Measurements from ENCODE around the gene RNASE4.

Gene RNASE4

DNA sequence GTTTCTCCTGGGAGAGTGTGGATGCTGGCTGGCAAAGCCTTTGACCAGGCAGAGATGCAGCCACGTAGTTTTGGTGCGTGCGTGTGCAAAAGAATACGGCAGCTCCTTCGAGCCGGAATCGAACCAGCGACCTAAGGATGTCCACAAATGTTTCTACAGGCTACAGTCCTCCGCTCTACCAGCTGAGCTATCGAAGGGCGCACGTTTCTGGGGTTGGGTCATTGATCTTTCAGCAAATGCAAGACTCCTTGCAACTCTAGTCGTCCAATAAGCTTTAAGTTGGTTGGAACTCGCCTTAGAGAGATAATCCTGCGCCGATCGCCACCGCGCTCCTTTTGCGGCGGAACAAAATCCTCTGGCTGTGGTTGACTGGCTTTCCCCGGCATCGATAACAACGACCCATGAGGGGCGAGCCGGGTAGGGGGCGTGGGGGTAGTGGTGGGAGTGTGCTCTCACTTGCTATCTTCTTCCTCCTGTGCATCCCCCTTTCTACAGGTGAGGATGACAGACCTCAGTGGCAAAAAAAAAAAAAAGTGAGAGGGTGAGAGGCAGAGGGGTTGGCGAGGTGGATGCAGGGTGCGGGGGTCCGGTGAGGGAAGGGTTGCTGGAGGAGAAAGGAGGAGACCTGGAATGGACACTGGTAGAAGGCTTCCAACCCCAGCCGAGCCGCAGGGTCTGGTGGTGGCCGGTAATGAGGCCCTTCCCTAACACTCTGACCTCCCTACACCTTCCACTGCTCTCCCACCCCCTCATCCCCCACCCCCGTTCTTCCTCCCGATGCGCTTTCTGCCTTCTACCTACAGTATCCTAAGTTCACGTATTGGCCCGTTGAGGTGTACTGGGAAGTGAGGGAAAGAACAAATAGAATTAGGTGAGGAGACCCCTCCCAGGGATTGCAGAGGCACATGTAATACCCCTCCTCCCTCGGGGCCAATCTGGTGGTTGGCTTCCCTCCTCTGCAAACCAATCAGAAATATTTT, 31.1 kb upstream of the RNASE4 start:
- peak overlapping the region; percentile 34 for H3K4me3 ChIP-seq (ENCODE audit: low read depth, low read length)
- DNase-seq (ENCODE audit: low read depth, low spot score), result no peak
- CTCF ChIA-PET, result no interaction called here
- POLR2A ChIA-PET, result interaction anchor here (0.6 kb wide), 1 partner anchor 834 kb away, joined by 5 read pairs; no protein-coding TSS in a partner anchor
- TF ChIP-seq, protein P1, sequence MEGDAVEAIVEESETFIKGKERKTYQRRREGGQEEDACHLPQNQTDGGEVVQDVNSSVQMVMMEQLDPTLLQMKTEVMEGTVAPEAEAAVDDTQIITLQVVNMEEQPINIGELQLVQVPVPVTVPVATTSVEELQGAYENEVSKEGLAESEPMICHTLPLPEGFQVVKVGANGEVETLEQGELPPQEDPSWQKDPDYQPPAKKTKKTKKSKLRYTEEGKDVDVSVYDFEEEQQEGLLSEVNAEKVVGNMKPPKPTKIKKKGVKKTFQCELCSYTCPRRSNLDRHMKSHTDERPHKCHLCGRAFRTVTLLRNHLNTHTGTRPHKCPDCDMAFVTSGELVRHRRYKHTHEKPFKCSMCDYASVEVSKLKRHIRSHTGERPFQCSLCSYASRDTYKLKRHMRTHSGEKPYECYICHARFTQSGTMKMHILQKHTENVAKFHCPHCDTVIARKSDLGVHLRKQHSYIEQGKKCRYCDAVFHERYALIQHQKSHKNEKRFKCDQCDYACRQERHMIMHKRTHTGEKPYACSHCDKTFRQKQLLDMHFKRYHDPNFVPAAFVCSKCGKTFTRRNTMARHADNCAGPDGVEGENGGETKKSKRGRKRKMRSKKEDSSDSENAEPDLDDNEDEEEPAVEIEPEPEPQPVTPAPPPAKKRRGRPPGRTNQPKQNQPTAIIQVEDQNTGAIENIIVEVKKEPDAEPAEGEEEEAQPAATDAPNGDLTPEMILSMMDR (IDR thresholded peaks at IDR 0.05; ENCODE audit: insufficient read depth, low read length, missing control alignments), result no peak

DNA sequence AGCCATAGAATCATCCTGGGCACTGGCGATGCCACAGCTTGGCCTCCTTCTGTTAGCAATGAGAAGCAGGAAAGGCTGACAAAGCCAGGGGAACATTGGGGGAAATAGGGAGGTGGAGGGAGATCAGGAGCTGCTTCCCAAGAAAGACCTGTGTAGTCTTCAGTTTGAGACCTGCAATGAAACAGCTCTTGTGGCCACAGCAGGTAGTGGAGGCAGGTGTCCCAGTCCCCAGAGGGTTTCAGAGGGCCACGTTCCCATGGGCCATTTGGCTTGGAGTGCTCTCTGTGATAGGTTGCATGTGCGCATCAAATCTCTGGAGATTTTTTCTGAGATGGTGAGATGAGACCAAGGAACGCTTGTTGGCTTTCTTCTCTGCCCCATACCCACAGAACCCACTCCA, 28.5 kb upstream of the RNASE4 start:
- no peak overlapping the region for H3K4me3 ChIP-seq (ENCODE audit: low read depth, low read length)
- DNase-seq (ENCODE audit: low read depth, low spot score), result no peak
- TF ChIP-seq, protein P1 (IDR thresholded peaks at IDR 0.05; ENCODE audit: insufficient read depth, low read length, missing control alignments), result no peak
- CTCF ChIA-PET, result interaction anchor here (1.2 kb wide), 1 partner anchor 35 kb away, joined by 3 read pairs; no protein-coding TSS in a partner anchor
- POLR2A ChIA-PET, result no interaction called here

DNA sequence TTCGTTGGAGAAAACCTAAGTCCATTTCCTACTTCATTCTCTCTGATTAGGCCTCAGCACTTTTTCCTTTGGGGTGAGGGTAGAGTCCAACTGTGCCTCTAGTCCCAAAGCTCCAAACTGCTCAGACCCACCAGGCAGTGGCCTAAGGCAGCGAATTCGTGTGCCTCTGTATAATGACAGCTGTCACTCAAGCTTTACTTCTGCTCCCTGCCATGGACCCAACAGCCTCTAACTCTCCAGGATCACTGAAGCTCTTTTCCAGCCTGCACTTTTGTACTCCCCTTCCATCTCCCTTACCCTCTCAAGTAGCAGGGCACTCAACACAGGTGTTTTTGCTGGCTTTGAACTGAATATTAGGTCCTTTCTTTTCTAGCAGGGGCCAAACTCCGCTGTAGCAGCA, 28.1 kb upstream of the RNASE4 start:
- DNase-seq (ENCODE audit: low read depth, low spot score), result no peak
- ChIA-PET POLR2A (no interaction called here), CTCF (interaction anchor here (1.2 kb wide), 1 partner anchor 34 kb away, joined by 3 read pairs; no protein-coding TSS in a partner anchor)
- TF ChIP-seq, protein P1 (IDR thresholded peaks at IDR 0.05; ENCODE audit: insufficient read depth, low read length, missing control alignments), result no peak
- H3K4me3 ChIP-seq (ENCODE audit: low read depth, low read length), result no peak overlapping the region

DNA sequence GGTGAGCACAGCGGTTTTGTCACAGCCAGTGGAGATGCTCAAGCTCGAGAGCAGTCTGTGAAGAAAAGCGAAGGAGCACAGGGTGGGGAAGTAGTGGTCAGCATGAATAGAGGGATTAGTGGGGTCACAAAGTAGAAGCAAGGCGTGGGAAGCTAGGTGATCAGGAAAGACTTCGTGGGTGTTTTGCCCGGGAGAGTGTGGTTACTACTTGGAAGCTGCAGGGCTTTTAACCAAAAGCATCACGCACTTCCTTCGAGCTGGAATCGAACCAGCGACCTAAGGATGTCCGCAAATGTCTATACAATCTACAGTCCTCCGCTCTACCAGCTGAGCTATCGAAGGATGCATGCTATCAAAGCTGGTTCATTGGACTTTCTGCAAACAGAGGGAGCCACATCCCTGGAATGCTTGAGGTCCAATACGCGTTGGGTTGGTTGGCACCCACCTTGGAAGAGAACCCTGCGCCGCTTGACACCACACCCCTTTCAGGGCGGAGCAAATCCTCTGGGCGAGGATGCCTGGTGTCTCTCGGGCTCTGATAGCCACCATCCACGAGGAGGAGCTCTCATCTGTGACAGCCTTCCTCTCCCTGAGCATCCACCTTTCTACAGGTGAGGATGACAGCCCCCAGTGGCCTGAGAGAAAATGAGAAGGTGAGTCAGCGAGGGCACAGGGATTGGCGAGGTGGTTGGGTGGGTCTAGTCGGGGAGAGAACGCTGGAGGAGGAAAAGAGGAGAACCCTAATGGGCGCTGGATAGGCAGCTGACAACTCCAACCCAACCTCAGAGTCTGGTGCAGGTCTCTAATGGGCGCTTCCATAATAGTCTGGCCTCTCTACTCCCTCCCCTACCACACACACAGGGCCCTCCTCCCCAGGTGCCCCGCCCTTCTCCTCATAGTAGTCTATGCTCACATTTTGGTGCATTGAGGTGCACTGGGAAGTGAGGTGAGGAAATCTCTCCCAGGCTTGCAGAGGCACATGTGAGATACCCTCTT, 26.8 kb upstream of the RNASE4 start:
- no peak overlapping the region for H3K4me3 ChIP-seq (ENCODE audit: low read depth, low read length)
- no peak for DNase-seq (ENCODE audit: low read depth, low spot score)
- TF ChIP-seq, protein P1 (IDR thresholded peaks at IDR 0.05; ENCODE audit: insufficient read depth, low read length, missing control alignments), result no peak
- ChIA-PET POLR2A (no interaction called here), CTCF (interaction anchor here (1.2 kb wide), 1 partner anchor 18 kb away, joined by 3 read pairs; no protein-coding TSS in a partner anchor)

DNA sequence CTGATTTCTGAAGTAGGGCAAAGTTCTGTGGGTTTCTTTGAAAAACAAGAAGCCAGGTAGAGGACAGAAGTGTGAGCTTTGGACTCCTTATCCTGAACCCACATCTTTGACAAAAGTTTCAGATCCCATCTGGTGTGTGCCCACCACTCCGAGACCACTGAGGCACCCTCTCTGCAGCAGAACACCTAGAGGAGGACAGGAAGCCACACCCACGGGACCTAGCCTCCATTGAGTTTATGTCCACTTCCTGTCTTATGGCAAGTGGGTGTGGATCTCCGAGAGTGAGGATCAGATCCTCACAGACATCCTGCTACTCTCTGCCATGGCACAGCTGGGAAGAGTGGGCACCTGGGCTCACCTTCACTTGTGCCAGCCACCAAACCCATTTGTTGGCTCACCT, 26.1 kb upstream of the RNASE4 start:
- POLR2A ChIA-PET, result no interaction called here
- H3K4me3 ChIP-seq (ENCODE audit: low read depth, low read length), result no peak overlapping the region
- TF ChIP-seq, protein P1 (IDR thresholded peaks at IDR 0.05; ENCODE audit: insufficient read depth, low read length, missing control alignments), result no peak
- CTCF ChIA-PET, result interaction anchor here (1.2 kb wide), 2 partner anchors 19 to 38 kb away, joined by 3 to 5 read pairs; no protein-coding TSS in a partner anchor
- no peak for DNase-seq (ENCODE audit: low read depth, low spot score)

Measured in AG04449 (cell line).